Cardiac fibroblast (primary cell): Measurements from ENCODE around the gene ACIN1.

ENCODE experiments used
- DNase-seq, 2 donors: peaks; one replicate each; pipeline versions ENCODE4 v3.0.0 to v3.0.0-alpha.2; 2010; ENCODE audit warnings: low read depth in 2 of 2
- H3K4me3 ChIP-seq, 2 donors: replicated peaks in 1 of 2; 1 replicate in 1 of 2; 2 replicates in 1 of 2; pipeline ENCODE4 v1.5.1; 2011; ENCODE audit warnings: low read depth in 2 of 2, low read length in 2 of 2, mild to moderate bottlenecking in 2 of 2, moderate library complexity in 1 of 2
- TF ChIP-seq, protein P1 (sequence below): IDR thresholded peaks from one replicate; pipeline ENCODE4 v1.5.1; 2011; ENCODE audit warnings: low read depth, mild to moderate bottlenecking, low read length, inconsistent platforms

Gene ACIN1

DNA sequence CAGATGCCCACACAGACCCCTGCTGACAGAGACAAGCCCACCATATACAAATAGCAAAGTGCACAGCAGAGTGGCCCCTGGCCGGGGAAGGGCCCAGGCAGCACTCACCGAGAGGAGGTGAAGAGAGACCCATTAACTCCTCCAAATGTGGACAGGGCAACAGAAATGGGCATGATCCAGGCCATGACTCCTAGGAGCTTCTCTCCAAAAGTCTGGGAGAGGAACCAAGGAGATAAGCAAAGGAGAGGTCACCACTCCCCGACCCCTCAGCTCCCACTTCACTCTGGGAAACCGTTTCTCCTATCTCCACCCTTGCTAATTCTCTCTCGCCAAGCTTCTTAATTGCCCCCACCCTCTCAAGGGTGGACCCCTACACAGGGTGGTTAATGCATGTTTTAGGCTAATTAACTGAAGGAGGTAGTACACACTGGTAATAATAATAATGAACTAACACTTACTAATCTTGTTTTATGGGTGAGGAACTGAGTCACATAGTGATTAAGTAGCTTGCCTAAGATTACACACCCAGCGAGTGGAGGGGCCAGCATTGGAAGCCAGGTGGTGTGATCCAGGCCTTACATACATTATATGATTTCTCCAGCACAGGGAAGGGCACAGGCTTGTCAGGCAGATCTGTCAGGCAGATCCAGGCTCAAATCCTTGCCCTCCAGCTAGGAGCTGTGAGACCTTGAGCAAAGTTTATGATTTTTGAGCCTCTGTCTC is 43.0 kb upstream of the ACIN1 start:
- TF ChIP-seq, protein P1, sequence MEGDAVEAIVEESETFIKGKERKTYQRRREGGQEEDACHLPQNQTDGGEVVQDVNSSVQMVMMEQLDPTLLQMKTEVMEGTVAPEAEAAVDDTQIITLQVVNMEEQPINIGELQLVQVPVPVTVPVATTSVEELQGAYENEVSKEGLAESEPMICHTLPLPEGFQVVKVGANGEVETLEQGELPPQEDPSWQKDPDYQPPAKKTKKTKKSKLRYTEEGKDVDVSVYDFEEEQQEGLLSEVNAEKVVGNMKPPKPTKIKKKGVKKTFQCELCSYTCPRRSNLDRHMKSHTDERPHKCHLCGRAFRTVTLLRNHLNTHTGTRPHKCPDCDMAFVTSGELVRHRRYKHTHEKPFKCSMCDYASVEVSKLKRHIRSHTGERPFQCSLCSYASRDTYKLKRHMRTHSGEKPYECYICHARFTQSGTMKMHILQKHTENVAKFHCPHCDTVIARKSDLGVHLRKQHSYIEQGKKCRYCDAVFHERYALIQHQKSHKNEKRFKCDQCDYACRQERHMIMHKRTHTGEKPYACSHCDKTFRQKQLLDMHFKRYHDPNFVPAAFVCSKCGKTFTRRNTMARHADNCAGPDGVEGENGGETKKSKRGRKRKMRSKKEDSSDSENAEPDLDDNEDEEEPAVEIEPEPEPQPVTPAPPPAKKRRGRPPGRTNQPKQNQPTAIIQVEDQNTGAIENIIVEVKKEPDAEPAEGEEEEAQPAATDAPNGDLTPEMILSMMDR: no peak
- H3K4me3 ChIP-seq: no peak overlapping the region
- DNase-seq: no peak

DNA sequence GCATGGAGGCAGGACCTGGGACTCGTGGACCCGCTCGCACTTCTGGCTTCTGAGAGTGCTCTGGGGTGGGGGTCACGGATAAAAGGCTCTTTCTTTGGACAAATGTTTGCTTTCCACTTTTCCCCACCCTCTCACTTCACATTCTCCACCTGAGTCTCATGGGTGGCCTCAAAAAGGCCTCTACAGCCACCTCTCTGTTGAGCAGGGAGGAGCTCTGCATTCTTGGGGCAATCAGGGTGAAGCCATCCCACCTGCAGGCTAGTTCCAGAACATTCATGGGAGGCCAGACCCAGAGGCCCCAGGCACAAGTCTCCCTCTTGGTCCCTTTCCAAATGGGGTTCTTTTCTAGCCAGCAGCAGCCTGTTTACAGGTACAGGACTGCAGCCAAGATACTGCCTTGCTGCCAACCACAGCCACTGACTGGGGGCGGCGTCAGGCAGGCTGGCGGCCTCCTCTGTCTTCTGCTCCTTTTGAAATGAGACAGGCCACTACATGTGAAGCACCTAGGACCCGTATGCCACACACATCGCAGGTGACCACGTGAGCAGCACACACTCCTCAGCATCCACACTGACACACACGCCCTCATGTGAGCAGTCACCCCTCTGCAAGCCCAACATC is 42.4 kb upstream of the ACIN1 start:
- no peak overlapping the region for H3K4me3 ChIP-seq
- TF ChIP-seq, protein P1: no peak

DNA sequence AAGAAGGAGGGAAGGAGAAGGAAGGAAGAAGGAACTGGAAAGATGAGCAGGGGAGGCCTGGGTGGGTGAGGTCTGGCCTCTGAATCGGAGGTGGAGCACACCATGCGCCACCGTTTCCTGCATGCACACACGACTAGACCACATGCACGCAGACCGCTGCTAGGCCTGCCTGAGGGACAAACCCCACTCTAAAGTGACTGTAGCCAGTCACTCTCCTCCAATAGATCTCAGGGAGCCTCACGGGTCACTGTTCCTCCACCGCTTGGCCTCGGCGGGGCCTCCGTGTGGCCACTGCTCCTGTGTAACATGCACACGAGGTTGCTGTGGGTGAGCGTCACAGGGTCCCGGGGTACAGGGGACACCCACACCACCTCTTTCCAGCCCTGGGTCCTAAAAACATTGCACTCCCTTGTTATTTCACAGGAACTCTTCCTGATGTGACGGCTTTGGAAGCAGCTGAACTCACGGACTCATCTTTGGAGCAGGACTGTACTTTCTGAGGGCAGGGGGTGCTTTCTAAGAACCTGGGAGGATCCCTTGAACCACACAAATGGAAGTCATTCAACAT is 41.7 kb upstream of the ACIN1 start:
- no peak overlapping the region for H3K4me3 ChIP-seq
- no peak for DNase-seq
- TF ChIP-seq, protein P1: no peak

More for the DNA sequence above, 42.4 kb upstream of the ACIN1 start:
- no peak for DNase-seq

DNA sequence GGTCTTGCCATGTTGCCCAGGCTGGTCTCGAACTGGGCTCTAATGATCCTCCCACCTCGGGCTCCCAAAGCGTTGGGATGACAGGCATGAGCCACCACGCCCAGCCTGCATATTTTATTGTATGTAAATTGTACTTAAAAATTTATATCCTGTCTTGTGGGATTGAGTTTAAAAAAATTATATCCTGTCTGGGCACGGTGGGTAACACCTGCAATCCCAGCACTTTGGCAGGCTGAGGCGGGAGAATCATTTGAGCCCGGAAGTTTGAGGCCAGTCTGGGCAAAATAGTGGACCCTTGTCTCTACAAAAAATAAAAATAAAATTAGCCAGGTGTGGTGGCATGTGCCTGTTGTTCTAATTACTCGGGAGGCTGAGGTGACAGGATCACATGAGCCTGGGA is 38.0 kb upstream of the ACIN1 start:
- no peak overlapping the region for H3K4me3 ChIP-seq
- DNase-seq: no peak
- TF ChIP-seq, protein P1: no peak

DNA sequence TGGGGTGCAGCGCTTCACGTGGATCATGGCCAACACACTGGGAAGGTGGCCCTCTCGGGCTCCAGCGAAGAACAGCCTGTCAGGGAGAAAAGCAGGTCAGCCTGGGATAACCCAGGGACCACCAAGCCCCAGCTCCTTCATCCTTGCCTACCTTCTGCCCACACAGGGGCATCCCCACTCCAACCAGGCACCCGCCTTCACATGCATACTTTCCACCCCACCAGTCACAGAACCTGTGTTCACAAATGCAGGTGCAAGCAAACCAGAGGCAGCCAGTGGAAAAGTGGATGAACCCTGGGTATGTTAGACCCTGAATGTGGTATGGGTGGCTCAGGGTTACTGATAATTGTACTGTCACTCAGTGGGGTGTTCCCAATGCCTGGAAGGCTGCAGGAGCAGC is 36.5 kb upstream of the ACIN1 start:
- no peak for DNase-seq
- H3K4me3 ChIP-seq: no peak overlapping the region
- TF ChIP-seq, protein P1: no peak

DNA sequence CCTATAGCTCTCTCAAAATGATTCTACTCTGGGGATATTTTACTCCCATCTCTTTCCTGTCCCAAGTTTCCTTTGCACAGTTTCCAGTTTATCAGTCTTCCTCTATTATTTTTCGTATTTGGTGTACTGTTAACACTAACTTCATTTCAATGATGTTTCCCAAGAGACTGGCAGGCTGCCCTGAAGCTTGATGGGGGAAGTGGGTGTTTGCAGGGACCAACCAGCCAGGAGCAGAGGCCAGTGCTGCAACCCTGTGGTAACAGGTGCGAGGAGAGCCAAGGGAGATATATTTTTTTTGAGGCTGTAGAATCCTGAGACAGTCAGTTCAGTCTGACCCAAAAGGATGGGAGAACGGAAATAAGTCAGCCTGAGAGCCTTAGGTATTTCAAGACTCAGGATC is 35.9 kb upstream of the ACIN1 start:
- TF ChIP-seq, protein P1: no peak
- no peak overlapping the region for H3K4me3 ChIP-seq
- peak in 1 of 2 donors; percentile 62 for DNase-seq
